Keratinocyte (primary cell): ENCODE data around the gene GRK5. TPM values are rescaled to one million over a fixed set of nuclear protein-coding genes. Genes with fewer than 3 reads are reported as not detected.

Source experiments
- DNase-seq: peaks from one replicate; pipeline ENCODE4 v3.0.0-alpha.2; 2011; ENCODE audit warnings: low read depth, missing footprints, low spot score
- FAIRE-seq: peaks from 2 replicates; lab custom pipeline; 2011; peaks lifted over from hg19 to GRCh38; lab: Jason Lieb, UNC
- H2AFZ ChIP-seq: 2 replicates; pipeline ENCODE4 v1.6.0; 2012; ENCODE audit warnings: low read length, control low read depth, inconsistent platforms; ENCODE audit not compliant: control insufficient read depth
- H3K27ac ChIP-seq: 2 replicates; pipeline ENCODE4 v1.5.1; 2011; ENCODE audit warnings: low read length; ENCODE audit not compliant: control insufficient read depth, insufficient read depth
- H3K27me3 ChIP-seq: 3 replicates; pipeline ENCODE4 v1.6.0; 2011; ENCODE audit warnings: low read length; ENCODE audit not compliant: control insufficient read depth, insufficient read depth; ENCODE audit errors: extremely low read depth
- H3K36me3 ChIP-seq, 2 experiments: 2 replicates in 1 of 2; 3 replicates in 1 of 2; pipeline ENCODE4 v1.5.1; 2011; ENCODE audit warnings: low read length in 2 of 2, mild to moderate bottlenecking in 1 of 2; ENCODE audit not compliant: control insufficient read depth in 2 of 2, insufficient read depth in 2 of 2; ENCODE audit errors: extremely low read depth in 1 of 2
- H3K4me1 ChIP-seq: 3 replicates; pipeline ENCODE4 v1.5.1; 2011; ENCODE audit warnings: low read length; ENCODE audit not compliant: control insufficient read depth, insufficient read depth; ENCODE audit errors: extremely low read depth
- H3K4me2 ChIP-seq: 3 replicates; pipeline ENCODE4 v1.6.0; 2011; ENCODE audit warnings: low read depth, low read length; ENCODE audit not compliant: control insufficient read depth, insufficient read depth; ENCODE audit errors: extremely low read depth
- H3K4me3 ChIP-seq, 3 experiments: fragments of 200-600 bp in 1 of 3; sonication (generic) in 1 of 3; 2 replicates in 2 of 3; 3 replicates in 1 of 3; pipeline ENCODE4 v1.5.1; 2011 to 2016; ENCODE audit warnings: low read length in 3 of 3, mild to moderate bottlenecking in 3 of 3, control low read depth in 2 of 3, inconsistent platforms in 1 of 3, low read depth in 1 of 3, mixed read lengths in 1 of 3, mixed run types in 1 of 3, moderate library complexity in 1 of 3; ENCODE audit not compliant: control insufficient read depth in 2 of 3, insufficient read depth in 2 of 3; ENCODE audit errors: extremely low read depth in 1 of 3
- H3K79me2 ChIP-seq: 2 replicates; pipeline ENCODE4 v1.6.0; 2012; ENCODE audit warnings: low read length; ENCODE audit not compliant: control insufficient read depth, insufficient read depth
- H3K9ac ChIP-seq: 3 replicates; pipeline ENCODE4 v1.6.0; 2011; ENCODE audit warnings: low read length; ENCODE audit not compliant: control insufficient read depth, insufficient read depth; ENCODE audit errors: extremely low read depth
- H3K9me1 ChIP-seq: 3 replicates; pipeline ENCODE4 v1.6.0; 2011; ENCODE audit warnings: low read length; ENCODE audit not compliant: control insufficient read depth, insufficient read depth; ENCODE audit errors: extremely low read depth
- H3K9me3 ChIP-seq: 2 replicates; pipeline ENCODE4 v1.5.1; 2012; ENCODE audit warnings: low read depth, low read length; ENCODE audit not compliant: control insufficient read depth
- H4K20me1 ChIP-seq: 3 replicates; pipeline ENCODE4 v1.6.0; 2011; ENCODE audit warnings: low read length; ENCODE audit not compliant: control insufficient read depth, insufficient read depth; ENCODE audit errors: extremely low read depth
- EZH2 ChIP-seq: IDR thresholded peaks from one replicate; pipeline ENCODE4 v1.6.1; 2012; ENCODE audit warnings: inconsistent platforms, mild to moderate bottlenecking, low read length, moderate library complexity
- dilution Hi-C: fragments of 300-500 bp; cut with MboI; formaldehyde crosslinking; loops from one replicate; pipeline ENCODE4 v1.7.0; 2020; ENCODE audit warnings: low sequenced_read_pairs; ENCODE audit not compliant: extremely low pct_ligation_motif_present
- polyA plus RNA-seq, 5 experiments: library from polyadenylated mRNA; depleted of rRNA in 3 of 5; stranded (reverse) in 3 of 5; stranded (forward) in 1 of 5; unstranded in 1 of 5; fragments of >200 nt; gene quantifications; 1 replicate in 1 of 5; 2 replicates in 3 of 5; 3 replicates in 1 of 5; pipeline versions ENCODE4 v1.2.1 to v1.2.3, GENCODE V29; 2011 to 2012; ENCODE audit warnings: missing spikeins in 2 of 5, low read depth in 1 of 5, low replicate concordance in 1 of 5
- TF ChIP-seq, protein P1 (sequence below), 3 experiments: IDR thresholded peaks in 1 of 3; conservative IDR thresholded peaks in 1 of 3; optimal IDR thresholded peaks in 1 of 3; 2 replicates in 2 of 3; 3 replicates in 1 of 3; pipeline versions ENCODE3 to v1.5.1; 2011; ENCODE audit warnings: low read length in 3 of 3, mild to moderate bottlenecking in 3 of 3, moderate library complexity in 2 of 3, control low read depth in 1 of 3, inconsistent platforms in 1 of 3; ENCODE audit not compliant: insufficient read depth in 2 of 3; ENCODE audit errors: extremely low read depth in 1 of 3

The GRK5 gene
- polyA plus RNA-seq, 1 donor (not counting 4 experiments of a cell fraction or from before 2014, with no cell fraction given), result 7.6 TPM

DNA sequence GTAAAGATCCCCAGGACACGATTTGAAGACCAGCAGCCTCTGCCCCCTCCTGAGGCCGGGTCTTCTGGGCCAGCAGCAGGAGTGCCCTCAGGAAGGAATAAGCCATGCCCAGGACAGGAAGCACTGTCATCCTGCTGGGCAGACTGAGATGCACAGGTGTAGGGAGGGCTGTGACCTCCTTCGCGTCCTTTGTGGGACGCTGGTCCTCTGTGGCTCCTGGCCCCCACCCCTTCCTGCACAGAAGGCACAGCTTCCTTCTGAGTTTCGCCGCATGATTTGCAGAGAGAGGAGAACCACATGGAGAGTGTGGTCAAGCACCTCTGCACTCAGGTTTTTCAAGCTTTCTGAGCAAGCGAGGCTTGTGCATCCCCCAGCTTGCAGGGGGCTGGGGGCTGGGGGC lies 222.4 kb downstream of the GRK5 start:
- H3K36me3 ChIP-seq, result peaks cover 2 to 8% of the 10 kb centered on the region in 2 experiments
- H3K4me1 ChIP-seq, result peaks cover 8% of the 10 kb centered on the region
- no peak overlapping the region for H3K27ac ChIP-seq
- no peaks in the 10 kb centered on the region for H3K9me1 ChIP-seq
- H2AFZ ChIP-seq, result no peak overlapping the region
- dilution Hi-C loops, result no loop called here
- H3K9ac ChIP-seq, result no peak overlapping the region
- H3K9me3 ChIP-seq, result no peaks in the 10 kb centered on the region
- no peak for TF ChIP-seq EZH2
- TF ChIP-seq, protein P1, sequence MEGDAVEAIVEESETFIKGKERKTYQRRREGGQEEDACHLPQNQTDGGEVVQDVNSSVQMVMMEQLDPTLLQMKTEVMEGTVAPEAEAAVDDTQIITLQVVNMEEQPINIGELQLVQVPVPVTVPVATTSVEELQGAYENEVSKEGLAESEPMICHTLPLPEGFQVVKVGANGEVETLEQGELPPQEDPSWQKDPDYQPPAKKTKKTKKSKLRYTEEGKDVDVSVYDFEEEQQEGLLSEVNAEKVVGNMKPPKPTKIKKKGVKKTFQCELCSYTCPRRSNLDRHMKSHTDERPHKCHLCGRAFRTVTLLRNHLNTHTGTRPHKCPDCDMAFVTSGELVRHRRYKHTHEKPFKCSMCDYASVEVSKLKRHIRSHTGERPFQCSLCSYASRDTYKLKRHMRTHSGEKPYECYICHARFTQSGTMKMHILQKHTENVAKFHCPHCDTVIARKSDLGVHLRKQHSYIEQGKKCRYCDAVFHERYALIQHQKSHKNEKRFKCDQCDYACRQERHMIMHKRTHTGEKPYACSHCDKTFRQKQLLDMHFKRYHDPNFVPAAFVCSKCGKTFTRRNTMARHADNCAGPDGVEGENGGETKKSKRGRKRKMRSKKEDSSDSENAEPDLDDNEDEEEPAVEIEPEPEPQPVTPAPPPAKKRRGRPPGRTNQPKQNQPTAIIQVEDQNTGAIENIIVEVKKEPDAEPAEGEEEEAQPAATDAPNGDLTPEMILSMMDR (optimal IDR thresholded peaks at IDR 0.05 in 1 of 3, IDR thresholded peaks at IDR 0.05 in 1 of 3, conservative IDR thresholded peaks at IDR 0.05 in 1 of 3; ENCODE audit: extremely low read depth in 1 of 3, insufficient read depth in 2 of 3, low read length in 3 of 3), result no peak
- no peaks in the 10 kb centered on the region for H3K79me2 ChIP-seq
- H3K4me3 ChIP-seq, result no peak overlapping the region
- FAIRE-seq (no peak), DNase-seq (no peak)
- no peaks in the 10 kb centered on the region for H4K20me1 ChIP-seq
- H3K27me3 ChIP-seq, result no peaks in the 10 kb centered on the region
- H3K4me2 ChIP-seq, result no peak overlapping the region

DNA sequence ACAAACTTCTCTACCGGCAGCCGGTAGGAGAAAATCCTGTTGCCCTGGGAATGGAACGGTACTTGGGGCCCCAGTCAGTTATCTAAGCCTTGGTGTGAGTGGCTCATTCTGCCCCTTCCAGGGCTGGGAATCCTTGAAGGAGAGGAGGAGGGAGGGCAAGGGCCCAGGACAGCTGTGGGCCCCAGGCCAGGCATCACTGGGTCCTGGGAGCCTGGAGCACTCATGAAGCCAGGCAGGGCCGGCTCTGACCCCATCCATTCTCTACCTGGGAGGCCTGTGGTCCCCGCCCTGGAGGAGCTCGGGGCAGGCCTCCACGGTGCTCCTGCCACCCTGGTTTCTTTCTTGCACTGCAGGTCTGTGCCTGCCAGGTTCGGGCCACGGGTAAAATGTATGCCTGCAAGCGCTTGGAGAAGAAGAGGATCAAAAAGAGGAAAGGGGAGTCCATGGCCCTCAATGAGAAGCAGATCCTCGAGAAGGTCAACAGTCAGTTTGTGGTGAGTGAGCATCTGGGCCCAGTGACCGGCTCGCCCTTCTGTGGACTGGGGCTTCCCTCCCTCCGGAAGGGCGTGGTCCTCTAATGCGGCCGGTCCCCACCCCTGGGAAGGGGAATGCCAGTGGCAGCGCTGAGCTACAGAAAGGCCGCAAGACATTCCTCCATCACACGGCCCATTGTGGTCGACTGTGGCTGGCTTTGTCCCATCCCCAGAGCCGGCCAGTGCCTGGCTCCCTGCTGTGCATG lies 223.8 kb downstream of the GRK5 start:
- FAIRE-seq (no peak), DNase-seq (no peak)
- Histone ChIP-seq H4K20me1 (no peaks in the 10 kb centered on the region), H3K4me1 (peaks cover 8% of the 10 kb centered on the region), H3K79me2 (no peaks in the 10 kb centered on the region), H3K4me2 (peak overlapping the region; percentile 29), H3K27ac (no peak overlapping the region), H3K36me3 (peaks cover 2 to 8% of the 10 kb centered on the region in 2 experiments), H2AFZ (no peak overlapping the region), H3K9ac (no peak overlapping the region), H3K9me1 (no peaks in the 10 kb centered on the region), H3K27me3 (no peaks in the 10 kb centered on the region), H3K9me3 (no peaks in the 10 kb centered on the region), H3K4me3 (no peak overlapping the region)
- dilution Hi-C loops, result no loop called here
- TF ChIP-seq, protein P1 (optimal IDR thresholded peaks at IDR 0.05 in 1 of 3, IDR thresholded peaks at IDR 0.05 in 1 of 3, conservative IDR thresholded peaks at IDR 0.05 in 1 of 3; ENCODE audit: extremely low read depth in 1 of 3, insufficient read depth in 2 of 3, low read length in 3 of 3), result no peak
- TF ChIP-seq EZH2, result no peak
